Midbrain (tissue), 1 donor: ENCODE results near the gene AGFG1.
A peak's percentile ranks its signal among the peaks of the same experiment; 100 is the strongest.
"Not testable (repeated sequence)": the region's sequence is repeated elsewhere in the genome, so short reads cannot be mapped to it uniquely, and the experiment has no call there.

Experiments
- DNase-seq: peaks from one replicate; lab custom pipeline; 2025; lab: John Stamatoyannopoulos, UW

AGFG1 gene

GRCh38 chr2:227499627-227500300 is 27.8 kb downstream of the AGFG1 start:
- DNase-seq: no peak

DNA sequence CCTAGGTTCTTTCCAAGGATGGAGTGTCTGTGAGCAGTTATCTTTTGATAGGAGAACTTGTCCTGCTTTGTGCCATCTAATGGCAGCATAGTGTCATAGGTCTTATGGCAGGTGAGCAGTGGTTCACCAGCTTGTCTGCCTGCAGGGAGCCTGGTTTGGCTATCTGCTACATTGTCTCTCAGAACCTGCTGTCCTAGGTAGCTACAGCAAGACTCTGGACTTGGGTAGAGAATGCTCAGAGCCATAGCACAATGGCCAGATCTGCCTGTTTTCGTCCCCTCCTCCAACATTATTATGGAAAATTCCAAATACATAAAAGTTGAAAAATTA is 28.3 kb downstream of the AGFG1 start:
- DNase-seq: no peak

GRCh38 chr2:227503433-227504406 is 31.8 kb downstream of the AGFG1 start:
- DNase-seq: no peak

DNA sequence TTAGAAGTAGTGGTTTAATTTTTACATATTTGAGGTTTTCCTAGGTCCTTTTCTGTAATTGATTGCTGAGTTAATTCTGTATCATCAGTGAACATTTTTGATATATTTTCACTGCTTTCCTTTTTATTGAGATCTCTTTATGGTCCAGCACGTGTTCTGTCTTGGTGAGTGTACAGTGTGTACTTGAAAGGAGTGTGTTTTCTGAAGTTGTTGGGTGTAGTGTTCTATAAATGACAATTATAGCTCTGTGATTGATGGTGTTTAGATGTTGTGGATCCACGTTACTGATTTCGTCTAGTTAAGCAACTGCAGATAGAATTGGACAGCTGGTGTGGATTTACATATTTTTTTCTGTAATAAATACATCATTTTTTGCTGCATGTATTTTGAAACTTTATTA is 32.7 kb downstream of the AGFG1 start:
- no peak for DNase-seq

GRCh38 chr2:227506456-227506855 is 34.5 kb downstream of the AGFG1 start:
- no peak for DNase-seq

GRCh38 chr2:227507963-227508362 is 36.0 kb downstream of the AGFG1 start:
- DNase-seq: no peak

- DNase-seq: no peak
Observed at GRCh38 chr2:227509076-227509475, 37.1 kb downstream of the AGFG1 start.

GRCh38 chr2:227509824-227510619 is 38.1 kb downstream of the AGFG1 start:
- DNase-seq: no peak

GRCh38 chr2:227510620-227510958 is 38.6 kb downstream of the AGFG1 start:
- no peak for DNase-seq

DNA sequence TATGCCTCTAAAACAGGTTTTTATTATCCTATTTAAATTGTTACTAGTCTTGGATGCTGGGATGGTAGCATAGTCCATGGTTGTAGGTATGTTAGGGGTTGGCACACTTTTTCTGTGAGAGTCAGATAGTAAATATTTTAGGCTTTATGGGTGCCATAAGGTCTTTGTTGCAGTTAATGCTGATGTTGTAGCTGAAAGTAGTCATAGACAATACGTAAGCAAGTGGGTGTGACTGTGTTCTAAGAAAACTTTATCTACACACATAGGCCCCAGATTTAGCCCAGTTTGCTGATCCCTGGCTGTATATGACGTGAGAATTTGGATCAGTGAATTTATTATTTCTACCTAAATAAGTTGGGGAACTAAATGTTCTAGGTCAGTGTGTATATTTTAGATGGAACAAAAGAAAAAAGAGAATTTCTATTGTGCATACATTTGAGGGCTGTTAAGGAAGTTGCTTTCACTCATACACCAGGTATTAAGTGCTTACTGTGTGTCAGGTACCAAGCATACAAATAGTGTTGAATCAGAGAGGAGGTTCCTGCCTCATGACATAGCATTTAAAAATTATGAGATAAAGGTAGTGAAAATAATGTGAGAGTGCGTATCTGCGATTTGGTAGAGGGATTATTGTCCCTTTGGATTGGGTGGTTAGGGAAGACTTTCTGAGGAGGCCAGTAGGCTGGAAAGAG is 39.4 kb downstream of the AGFG1 start:
- no peak for DNase-seq

DNA sequence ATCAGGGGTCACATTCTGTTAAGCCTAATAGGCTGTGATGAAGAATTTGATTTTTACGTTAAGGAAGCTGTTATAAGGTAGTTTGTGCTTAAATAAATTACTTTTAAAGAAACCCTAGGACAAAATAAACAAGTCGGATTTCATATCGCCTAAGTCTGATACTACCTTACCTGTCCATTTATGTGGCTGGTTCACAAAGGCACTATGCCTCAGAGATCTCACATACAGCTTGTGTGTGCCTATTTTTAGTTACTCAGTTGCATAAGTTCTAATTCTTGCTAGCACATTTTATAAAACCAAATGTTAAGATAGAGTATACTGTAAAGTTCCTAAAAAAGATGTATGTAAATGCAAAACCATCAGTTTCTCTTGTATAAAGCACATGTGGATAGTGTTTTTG is 40.0 kb downstream of the AGFG1 start:
- no peak for DNase-seq

- no peak for DNase-seq
Observed at GRCh38 chr2:227513113-227513512, 41.2 kb downstream of the AGFG1 start.

- no peak for DNase-seq
Observed at GRCh38 chr2:227515742-227516141, 43.8 kb downstream of the AGFG1 start.

- DNase-seq: no peak
Observed at GRCh38 chr2:227517724-227518123, 45.8 kb downstream of the AGFG1 start.

DNA sequence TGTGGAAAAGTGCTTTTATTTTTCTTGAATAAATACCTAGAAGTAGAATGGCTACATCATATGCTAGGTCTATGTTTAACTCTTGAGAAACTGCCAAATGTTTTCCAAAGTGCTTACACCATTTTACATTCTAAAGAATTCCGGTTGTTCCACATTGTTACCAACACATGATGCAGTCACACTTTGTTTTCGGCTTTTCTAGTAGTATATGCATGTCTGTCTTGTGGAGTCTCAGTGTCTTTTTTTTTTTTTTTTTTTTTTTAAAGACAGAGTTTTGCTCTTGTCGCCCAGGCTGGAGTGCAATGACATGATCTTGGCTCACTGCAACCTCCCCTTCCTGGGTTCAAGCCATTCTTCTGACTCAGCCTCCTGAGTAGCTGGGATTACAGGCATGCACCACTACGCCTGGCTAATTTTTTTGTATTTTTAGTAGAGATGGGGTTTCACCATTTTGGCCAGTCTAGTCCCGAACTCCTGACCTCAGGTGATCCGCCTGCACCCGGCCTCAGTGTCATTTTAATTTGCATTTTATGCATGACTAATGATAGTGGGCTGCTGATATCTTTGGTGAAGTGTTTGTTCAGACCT is 46.4 kb downstream of the AGFG1 start:
- DNase-seq: not testable (repeated sequence)

- not testable (repeated sequence) for DNase-seq
Observed at GRCh38 chr2:227521178-227521577, 49.2 kb downstream of the AGFG1 start.

- DNase-seq: no peak
Observed at GRCh38 chr2:227524665-227525064, 52.7 kb downstream of the AGFG1 start.

DNA sequence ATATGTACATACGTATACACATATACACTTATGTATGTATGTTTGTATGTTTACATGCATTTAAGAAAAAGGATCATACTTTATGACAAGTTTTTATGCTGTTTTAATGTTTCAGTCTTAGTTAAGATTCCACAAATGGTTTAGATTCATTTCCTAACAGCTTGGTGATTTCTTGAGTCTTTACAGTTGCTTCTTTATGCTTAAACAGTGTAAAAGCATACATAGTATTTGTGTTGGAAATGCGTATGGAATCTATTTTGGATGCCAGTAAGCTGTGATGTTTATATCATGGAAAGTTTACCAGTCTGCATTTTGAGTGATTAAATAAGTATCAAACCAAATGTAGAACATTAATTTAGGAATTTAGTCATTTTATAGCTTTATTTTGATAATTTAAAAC is 55.4 kb downstream of the AGFG1 start:
- DNase-seq: no peak

DNA sequence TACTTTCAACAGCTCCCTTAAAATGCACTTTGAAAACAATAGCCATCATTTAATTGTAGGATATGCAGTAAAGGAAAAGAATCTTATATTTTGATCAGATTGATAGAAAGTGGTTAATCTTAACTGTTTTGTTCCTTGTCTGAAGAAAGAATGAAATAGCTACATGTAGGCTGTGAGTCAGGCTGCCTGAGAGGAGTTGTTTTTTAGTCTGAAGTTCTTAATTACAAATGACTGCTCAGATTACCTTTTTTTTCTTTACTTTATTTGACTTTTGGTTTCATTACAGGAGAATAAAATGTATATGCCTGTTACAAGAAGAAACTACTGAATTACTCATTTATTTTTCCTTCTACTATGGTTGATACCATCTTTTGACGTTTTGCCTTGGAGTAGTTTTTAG is 56.8 kb downstream of the AGFG1 start:
- DNase-seq: no peak

- DNase-seq: no peak
Observed at GRCh38 chr2:227529871-227530270, 57.9 kb downstream of the AGFG1 start.

GRCh38 chr2:227534714-227535113 is 62.8 kb downstream of the AGFG1 start:
- DNase-seq: no peak

GRCh38 chr2:227536445-227536844 is 64.5 kb downstream of the AGFG1 start:
- peak; percentile 13 for DNase-seq
